ENCODE measurements around the gene MMP2.

MMP2 gene

DNA sequence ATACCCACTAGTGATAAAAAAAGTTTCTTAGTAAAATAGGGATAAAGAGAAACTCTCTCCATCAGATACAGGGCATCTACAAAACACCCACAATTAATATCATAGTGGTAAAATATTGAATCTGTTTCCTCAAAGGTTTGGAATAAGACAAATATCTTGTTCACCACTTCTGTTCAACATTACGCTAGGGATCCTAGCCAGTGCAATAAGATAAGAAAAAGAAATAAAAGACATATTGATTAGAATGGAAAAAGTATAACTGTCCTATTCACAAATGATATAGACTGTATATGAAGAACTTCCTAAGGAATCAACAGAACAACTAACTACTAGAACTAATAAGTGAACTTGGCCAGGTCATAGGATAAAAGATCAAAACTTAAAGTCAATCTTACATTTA lies 42.8 kb downstream of the MMP2 start:
- FAIRE-seq, result no peak

DNA sequence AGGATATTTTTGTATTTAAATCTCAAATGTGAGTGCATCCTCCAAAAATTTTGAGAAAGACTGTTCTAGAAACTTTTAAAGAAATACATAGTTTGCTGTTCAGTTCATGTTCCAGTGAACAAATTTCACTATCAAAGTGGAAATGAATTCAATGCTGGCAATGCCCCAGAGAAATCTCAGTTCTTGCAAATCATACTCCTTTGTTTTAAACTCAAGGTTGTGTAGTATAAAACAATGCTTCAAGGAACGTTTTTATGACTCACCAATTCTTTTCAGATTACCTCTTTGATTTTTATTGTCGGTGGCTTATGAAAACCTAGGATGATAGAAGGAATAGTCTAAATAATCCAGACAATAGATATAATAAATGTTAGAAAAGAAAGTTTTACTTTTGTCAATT lies 47.4 kb downstream of the MMP2 start:
- FAIRE-seq, result no peak

DNA sequence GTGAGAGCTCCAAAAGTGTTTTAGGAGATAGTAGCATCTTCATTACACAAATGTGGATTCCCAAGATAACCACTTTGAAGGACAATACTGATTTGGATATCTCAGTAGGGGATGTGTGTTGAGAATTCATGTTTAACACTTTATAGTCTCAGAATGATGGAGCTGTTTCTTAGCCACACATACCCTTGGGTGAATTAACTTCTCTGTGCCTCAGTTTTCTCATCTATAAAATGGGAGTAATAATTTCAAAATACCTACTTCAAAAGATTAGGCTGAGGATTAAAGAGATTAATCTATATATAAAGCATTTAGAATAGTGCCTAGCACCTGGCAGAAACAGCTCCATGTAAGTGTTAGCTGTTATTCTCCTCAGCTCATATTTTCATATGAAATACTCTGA lies 48.9 kb downstream of the MMP2 start:
- FAIRE-seq, result no peak

- FAIRE-seq, result no peak
Measured at GRCh38 chr16:55529018-55529417, 50.0 kb downstream of the MMP2 start.

DNA sequence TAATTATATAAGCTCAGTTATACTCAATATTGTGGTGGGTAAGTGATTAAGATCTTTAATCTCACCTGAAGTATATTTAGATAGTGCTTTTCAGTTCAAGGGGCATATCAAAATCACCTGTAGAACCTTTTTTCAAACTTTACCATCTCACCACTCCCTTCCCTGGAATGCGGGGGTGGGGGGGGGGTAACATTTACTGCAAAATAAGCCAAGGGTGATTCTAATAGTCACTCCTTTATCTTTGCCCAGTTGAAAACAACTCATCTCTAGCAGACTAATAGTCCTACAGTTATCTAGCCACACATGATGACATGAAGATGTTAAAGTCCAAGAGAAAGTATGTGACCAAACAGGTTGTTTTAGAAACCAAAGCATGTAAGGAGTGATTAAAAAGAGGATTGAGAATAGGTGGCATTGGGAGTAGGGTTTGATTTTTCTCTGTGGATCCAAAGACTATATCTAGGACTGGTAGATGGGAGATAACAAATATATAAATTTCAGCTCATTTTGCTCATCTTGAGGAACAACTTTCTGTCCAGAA lies 51.4 kb downstream of the MMP2 start:
- no peak for FAIRE-seq

GRCh38 chr16:55532227-55532626 lies 53.2 kb downstream of the MMP2 start:
- FAIRE-seq, result no peak

DNA sequence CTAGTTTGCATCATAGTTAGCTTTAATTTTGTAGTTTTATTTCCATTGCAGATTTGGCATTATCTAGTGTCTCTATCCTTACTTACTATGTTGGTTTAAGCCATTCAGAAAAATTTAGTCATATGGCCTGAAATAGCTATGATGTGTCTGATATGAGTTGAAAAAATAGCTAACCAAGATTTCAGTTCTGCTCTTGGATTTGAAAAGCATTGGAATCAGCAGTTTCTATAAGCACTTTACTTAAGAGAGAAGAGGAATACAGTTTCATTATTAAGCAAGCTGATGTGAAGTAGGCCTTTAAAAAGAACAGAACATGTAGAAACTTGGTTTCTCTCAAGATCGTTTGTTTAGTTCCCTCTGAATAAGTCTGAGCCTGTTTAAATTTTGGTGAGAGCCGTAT lies 55.8 kb downstream of the MMP2 start:
- FAIRE-seq, result no peak

GRCh38 chr16:55539049-55539448 lies 60.1 kb downstream of the MMP2 start:
- no peak for FAIRE-seq

DNA sequence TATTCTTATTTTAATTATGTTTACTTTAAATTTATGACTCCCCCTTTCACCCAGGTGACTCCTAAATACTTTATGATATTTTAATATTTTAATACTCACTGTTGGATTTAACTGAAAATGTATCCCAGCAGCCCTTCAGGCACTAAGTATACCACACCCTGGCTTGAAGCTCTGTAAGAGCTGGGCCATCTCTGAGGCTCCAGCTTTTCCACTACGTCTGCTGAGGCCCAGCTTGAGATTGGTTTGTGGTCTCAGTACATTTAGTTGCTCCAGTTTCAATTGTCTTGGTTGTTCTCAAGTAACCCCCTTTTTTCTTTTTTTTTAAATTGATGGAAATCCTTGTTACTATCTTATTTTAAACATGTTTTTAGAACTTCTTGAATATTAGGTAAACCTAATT lies 60.5 kb downstream of the MMP2 start:
- FAIRE-seq, result no peak

DNA sequence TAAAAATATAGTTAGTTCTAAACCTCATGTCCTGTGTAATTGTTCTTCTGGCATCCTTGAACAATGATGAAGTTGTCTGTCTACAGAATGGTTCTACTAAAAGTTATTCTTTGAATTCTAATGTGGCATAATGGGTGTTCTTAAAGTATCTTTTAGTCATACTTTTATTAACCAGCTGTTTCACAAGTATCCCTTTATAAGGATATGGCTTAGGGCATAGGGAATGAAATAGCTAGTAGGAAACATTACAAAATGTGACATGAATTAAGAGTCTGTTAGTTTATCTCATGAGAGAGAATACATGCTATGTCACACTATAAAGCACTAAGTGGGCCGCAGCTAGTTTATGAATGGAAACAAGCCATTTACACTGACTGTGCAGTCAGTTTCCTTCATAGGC lies 61.2 kb downstream of the MMP2 start:
- FAIRE-seq, result no peak

- no peak for FAIRE-seq
Measured at GRCh38 chr16:55542459-55543082, 63.6 kb downstream of the MMP2 start.

DNA sequence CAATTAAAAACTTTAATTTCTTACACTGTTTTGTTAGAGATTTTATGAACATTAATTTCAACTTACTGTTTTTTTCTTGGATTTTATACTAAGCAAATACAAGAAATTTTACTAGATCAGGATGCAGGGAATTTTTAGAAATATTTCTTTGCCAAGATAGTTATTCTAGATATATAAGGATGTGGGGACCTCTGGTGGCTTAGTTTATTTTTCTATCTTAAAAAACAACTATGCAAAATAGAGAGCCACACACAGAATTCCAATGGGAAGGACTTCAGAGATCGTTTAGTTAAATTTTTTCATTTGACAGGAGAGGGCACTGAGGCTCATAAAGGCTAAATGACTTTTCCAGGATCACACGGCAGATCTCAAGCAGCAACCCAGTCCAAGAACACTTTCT lies 64.5 kb downstream of the MMP2 start:
- FAIRE-seq, result peak; percentile 64

DNA sequence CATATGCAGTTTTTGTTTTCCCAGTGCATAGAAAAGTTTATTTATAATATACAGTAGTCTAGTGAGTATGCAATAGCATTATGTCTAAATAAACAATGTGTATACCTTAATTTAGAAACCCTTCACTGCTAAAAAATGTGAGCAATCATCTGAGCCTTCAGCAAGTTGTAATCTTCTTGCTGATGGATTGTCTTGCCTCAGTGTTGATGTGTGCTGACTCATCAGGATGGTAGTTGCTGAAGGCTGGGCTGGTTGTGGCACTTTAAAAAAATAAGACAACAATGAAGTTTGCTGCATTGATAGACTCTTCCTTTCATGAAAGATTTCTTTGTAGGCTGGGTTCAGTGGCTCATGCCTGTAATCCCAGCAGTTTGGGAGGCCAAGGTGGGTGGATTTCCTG lies 73.6 kb downstream of the MMP2 start:
- no peak for FAIRE-seq

DNA sequence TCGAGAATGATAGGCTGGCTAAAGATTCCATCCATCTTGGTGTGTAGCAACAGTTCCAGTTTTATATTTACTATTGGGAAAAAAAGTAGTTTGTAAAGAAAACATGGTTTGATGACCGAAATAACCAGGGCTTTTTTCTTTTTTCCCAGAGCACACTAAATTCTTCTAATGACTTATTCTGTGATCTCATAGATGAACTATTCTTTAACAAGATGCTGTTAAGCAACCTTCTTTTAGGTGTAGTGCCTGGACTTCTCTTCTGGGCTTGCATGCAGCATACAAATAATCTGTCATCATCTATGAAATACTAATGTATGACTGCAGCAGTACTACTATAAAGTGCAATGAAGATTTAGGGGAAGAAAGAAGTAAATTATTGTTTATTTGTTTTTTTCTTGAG lies 76.4 kb downstream of the MMP2 start:
- FAIRE-seq, result no peak

Measured in TTC549 (cell line).